Nucleus accumbens (tissue), 56 donors: ENCODE data around the gene MAT2B.

Source experiments
- DNase-seq, 56 donors: peaks; one replicate each; lab custom pipeline; 2025; lab: John Stamatoyannopoulos, UW

Gene MAT2B

GRCh38 chr5:163544836-163545235 lies 39.4 kb downstream of the MAT2B start:
- no peak for DNase-seq

- DNase-seq = no peak
Observed at GRCh38 chr5:163548649-163549048, 43.2 kb downstream of the MAT2B start.

- DNase-seq = no peak
Observed at GRCh38 chr5:163551156-163551555, 45.7 kb downstream of the MAT2B start.

- no peak for DNase-seq
Observed at GRCh38 chr5:163552536-163552935, 47.1 kb downstream of the MAT2B start.

DNA sequence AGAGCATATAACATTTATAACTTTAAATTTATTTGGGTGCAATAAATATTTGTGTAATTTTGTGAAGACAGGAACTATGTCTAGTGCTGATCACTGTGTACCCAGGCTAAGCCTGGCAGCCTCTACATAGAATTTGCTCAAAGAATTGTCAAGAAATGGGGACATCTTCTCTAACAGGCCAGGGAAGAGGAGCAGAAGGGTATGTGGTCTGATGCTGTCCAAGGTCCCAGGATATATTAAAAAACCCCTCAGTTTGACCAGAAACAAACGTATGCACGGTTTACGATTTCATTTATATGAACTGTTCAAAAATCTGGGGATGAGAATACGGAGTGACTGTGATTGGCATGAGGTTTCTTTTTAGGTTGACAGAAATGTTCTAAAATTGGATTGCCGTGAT lies 55.9 kb downstream of the MAT2B start:
- DNase-seq = no peak

DNA sequence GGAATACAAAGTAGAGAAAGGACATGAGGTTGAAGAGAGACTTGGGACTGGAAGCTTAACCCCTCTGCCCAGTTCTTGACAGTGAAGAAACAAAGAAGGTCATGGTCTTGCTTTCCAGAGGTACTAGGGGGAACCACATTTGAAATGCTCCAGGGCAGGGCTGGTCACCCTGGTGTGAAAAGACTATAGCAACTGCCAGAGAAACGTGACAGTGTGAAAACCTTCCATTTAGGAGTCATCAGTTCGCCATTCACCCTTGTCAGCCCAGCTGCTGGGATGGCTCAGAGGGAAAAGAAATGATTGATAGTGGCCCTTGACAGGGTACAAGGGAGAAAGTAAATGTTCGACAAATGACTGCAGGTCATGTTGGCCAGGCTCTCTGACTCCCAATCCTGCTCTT lies 56.7 kb downstream of the MAT2B start:
- no peak for DNase-seq

GRCh38 chr5:163563112-163563511 lies 57.7 kb downstream of the MAT2B start:
- DNase-seq = no peak

- no peak for DNase-seq
Observed at GRCh38 chr5:163563880-163564279, 58.5 kb downstream of the MAT2B start.

DNA sequence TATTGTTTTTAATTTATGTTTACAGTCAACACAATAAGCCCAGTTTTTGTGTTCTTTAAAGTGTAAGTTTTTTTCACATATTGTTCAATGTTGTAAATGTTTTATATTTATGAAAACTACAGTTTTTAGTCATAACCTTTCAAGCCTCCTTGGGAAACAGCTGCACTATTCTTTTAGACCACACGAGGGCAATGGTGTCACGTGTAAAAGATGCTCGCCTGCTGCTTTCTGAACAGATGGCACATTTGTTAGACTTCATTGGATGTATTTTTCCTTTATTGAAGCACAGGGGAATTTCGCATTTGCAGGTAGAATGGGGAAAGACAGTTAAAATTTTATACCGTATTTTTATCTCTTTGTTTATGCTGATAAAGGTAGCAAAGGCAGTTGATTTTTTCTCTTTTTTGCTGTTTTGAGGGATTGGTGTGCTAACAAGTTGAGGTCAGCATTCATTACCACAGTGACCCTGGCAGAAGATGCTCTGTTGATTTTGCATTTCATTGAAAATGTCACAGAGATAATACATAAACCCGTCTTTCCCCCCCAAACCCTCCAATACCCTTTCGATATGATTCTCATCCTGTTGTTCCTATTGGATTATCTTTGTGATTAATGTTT lies 59.0 kb downstream of the MAT2B start:
- peak in 42 of 56 donors; percentile 1 to 84 (median 28) for DNase-seq

GRCh38 chr5:163565492-163565891 lies 60.1 kb downstream of the MAT2B start:
- no peak for DNase-seq

- DNase-seq = peak in 15 of 56 donors; percentile 3 to 49 (median 15)
Observed at GRCh38 chr5:163565931-163566608, 60.7 kb downstream of the MAT2B start.

GRCh38 chr5:163566678-163567077 lies 61.3 kb downstream of the MAT2B start:
- no peak for DNase-seq

- DNase-seq = no peak
Observed at GRCh38 chr5:163567811-163568210, 62.4 kb downstream of the MAT2B start.
